ENCODE measurements around the gene NPR1. TPM values are rescaled to one million over a fixed set of nuclear protein-coding genes. Genes with fewer than 3 reads are reported as not detected.

The NPR1 gene
- polyA plus RNA-seq, 2 of the 4 experiments (the other 2 are of a cell fraction), result 0.39 to 1.9 TPM

DNA sequence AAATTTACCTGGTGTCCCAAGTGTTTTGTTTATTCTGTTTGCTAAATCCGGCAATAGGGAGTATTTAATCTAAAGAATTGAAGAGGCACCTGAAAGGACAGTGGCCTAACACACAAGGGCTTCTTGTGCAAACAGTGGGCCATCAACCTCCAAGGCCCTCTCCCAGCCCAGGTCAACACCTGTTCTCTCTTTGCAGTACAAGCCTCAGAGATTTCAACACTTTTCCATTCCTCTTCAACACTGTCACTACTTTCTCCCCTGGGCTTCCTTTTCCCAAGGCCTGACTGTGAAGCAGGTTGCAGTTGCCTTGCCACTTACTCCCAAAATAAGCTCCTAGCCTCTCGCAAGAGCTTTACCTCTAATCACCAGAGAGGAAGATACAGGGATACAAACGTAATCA, 23.2 kb upstream of the NPR1 start:
- WGBS (ENCODE audit: missing lambda C conversion rate), result 86% methylated on average over 3 of the region's 3 CpGs
- H3K4me3 ChIP-seq, result no peak overlapping the region
- POLR2A ChIA-PET, result no interaction called here
- H3K9me3 ChIP-seq, result no peaks in the 10 kb centered on the region
- TF ChIP-seq RNF2 (IDR thresholded peaks at IDR 0.05; ENCODE audit: borderline replicate concordance, low read depth) (no peak), HOXB13 (CRISPR knock-in tag; IDR thresholded peaks at IDR 0.05; ENCODE audit: low read depth) (no peak), KDM1A (IDR thresholded peaks at IDR 0.05; ENCODE audit: low read depth) (no peak), PHF8 (IDR thresholded peaks at IDR 0.05; ENCODE audit: borderline replicate concordance, low read depth) (no peak), CHD4 (IDR thresholded peaks at IDR 0.05; ENCODE audit: borderline replicate concordance) (no peak), ESRRA (IDR thresholded peaks at IDR 0.05; ENCODE audit: borderline replicate concordance, low read length) (no peak)
- TF ChIP-seq, protein P1, sequence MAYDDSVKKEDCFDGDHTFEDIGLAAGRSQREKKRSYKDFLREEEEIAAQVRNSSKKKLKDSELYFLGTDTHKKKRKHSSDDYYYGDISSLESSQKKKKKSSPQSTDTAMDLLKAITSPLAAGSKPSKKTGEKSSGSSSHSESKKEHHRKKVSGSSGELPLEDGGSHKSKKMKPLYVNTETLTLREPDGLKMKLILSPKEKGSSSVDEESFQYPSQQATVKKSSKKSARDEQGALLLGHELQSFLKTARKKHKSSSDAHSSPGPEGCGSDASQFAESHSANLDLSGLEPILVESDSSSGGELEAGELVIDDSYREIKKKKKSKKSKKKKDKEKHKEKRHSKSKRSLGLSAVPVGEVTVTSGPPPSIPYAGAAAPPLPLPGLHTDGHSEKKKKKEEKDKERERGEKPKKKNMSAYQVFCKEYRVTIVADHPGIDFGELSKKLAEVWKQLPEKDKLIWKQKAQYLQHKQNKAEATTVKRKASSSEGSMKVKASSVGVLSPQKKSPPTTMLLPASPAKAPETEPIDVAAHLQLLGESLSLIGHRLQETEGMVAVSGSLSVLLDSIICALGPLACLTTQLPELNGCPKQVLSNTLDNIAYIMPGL (CRISPR knock-in tag; IDR thresholded peaks at IDR 0.05; ENCODE audit: borderline replicate concordance), result no peak
- H3K4me1 ChIP-seq, result peaks cover 18% of the 10 kb centered on the region; the same call in 2 of the 3 replicates
- no peak for DNase-seq (ENCODE audit: low read depth in 1 of 2, low spot score in 1 of 2)
- FAIRE-seq, result no peak
- no peak overlapping the region for H3K4me2 ChIP-seq
- no peak overlapping the region for H3K27ac ChIP-seq
- ATAC-seq, result no peak
- CTCF ChIA-PET, result interaction anchor here (1.5 to 1.6 kb wide), 2 partner anchors 83 to 144 kb away, joined by 5 to 9 read pairs; no protein-coding TSS in a partner anchor

DNA sequence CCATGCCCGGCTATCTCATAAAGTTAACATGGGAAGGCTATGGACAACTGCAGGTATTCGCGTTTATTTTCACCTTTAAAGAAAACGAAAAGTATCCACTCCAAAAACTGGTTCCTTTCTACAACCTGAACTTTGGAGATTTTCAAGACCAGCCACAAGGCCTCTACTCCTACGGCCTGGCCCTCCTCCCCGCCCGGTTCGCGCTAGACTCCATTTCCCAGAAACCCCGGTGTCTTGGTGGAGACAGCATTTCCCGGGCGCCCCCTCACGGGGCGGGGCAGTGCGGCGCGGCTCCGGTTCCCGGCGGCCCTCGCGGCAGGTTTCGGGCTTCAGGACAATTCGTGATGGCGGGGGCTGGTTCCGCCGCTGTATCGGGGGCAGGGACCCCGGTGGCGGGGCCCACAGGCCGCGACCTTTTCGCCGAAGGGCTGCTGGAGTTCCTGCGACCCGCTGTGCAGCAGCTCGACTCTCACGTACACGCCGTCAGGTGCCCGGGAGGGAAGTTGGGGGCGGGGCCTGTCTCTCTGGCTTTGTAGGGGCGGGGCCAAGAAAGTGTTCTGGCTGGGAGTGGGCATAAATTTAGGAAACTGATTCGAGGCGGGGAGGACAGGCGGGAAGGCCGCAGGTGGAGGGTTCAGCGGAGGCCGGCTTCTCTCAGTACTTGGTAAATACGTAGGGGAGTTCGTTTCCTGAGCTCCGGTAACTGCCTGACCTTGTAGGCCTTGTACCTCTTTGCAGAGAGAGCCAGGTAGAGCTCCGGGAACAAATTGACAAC, 19.9 kb upstream of the NPR1 start, which contains the start of gene SNAPIN:
SNAPIN (plus strand) TSS at position 304 of the 775 bp plus-strand sequence; CDS start at position 345, 41 bp downstream.
- peak within 1 kb of the TSS; percentile 89 for H3K4me2 ChIP-seq
- WGBS (ENCODE audit: missing lambda C conversion rate), result 3% methylated on average over 42 of the region's 53 CpGs
- H3K9me3 ChIP-seq, result no peaks in the 10 kb centered on the region
- FAIRE-seq (no peak), ATAC-seq (peak; percentile 96 to 99), DNase-seq (ENCODE audit: low read depth in 1 of 2, low spot score in 1 of 2) (peak; percentile 88 to 91)
- H3K4me3 ChIP-seq, result peak within 1 kb of the TSS; percentile 69
- ChIA-PET POLR2A (interaction anchor here (0.6 to 1.6 kb wide), 7 partner anchors 11 to 332 kb away, joined by 3 to 6 read pairs (median 4); partner anchors contain the start of genes CHTOP, CREB3L4, INTS3 and S100A6), CTCF (interaction anchor here (0.6 to 2.1 kb wide), 12 partner anchors 9 to 1549 kb away, joined by 3 to 14 read pairs (median 4); partner anchors contain the start of genes S100A13 and THBS3)
- H3K4me1 ChIP-seq, result peaks cover 12% of the 10 kb centered on the region; the same call in 2 of the 3 replicates
- TF ChIP-seq POLR2A (IDR thresholded peaks at IDR 0.05; ENCODE audit: low read length) (peak; percentile 49), PHF8 (IDR thresholded peaks at IDR 0.05; ENCODE audit: borderline replicate concordance, low read depth) (peak; percentile 89), HOXB13 (CRISPR knock-in tag; IDR thresholded peaks at IDR 0.05; ENCODE audit: low read depth) (peak; percentile 8; the same call in 1 of the 2 replicates), ESRRA (IDR thresholded peaks at IDR 0.05; ENCODE audit: borderline replicate concordance, low read length) (no peak), RAD21 (conservative IDR thresholded peaks at IDR 0.05 in 1 of 2, IDR thresholded peaks at IDR 0.05 in 1 of 2) (no peak), ZFP36 (IDR thresholded peaks at IDR 0.05; ENCODE audit: borderline replicate concordance, partially characterized antibody) (no peak), MYC (IDR thresholded peaks at IDR 0.05; ENCODE audit: borderline replicate concordance, low read length) (0 out of 2 replicates have a peak, but pooled peaks have one; percentile 30), CHD4 (IDR thresholded peaks at IDR 0.05; ENCODE audit: borderline replicate concordance) (no peak), TP53 (CRISPR knock-in tag; IDR thresholded peaks at IDR 0.05) (no peak), JUN (IDR thresholded peaks at IDR 0.05) (peak; percentile 59 to 88; a peak in 4 of 5 replicates)
- TF ChIP-seq, protein P2, sequence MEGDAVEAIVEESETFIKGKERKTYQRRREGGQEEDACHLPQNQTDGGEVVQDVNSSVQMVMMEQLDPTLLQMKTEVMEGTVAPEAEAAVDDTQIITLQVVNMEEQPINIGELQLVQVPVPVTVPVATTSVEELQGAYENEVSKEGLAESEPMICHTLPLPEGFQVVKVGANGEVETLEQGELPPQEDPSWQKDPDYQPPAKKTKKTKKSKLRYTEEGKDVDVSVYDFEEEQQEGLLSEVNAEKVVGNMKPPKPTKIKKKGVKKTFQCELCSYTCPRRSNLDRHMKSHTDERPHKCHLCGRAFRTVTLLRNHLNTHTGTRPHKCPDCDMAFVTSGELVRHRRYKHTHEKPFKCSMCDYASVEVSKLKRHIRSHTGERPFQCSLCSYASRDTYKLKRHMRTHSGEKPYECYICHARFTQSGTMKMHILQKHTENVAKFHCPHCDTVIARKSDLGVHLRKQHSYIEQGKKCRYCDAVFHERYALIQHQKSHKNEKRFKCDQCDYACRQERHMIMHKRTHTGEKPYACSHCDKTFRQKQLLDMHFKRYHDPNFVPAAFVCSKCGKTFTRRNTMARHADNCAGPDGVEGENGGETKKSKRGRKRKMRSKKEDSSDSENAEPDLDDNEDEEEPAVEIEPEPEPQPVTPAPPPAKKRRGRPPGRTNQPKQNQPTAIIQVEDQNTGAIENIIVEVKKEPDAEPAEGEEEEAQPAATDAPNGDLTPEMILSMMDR (IDR thresholded peaks at IDR 0.05), result no peak
- TF ChIP-seq, protein P3, sequence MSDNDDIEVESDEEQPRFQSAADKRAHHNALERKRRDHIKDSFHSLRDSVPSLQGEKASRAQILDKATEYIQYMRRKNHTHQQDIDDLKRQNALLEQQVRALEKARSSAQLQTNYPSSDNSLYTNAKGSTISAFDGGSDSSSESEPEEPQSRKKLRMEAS (IDR thresholded peaks at IDR 0.05), result peak; percentile 28; the same call in 1 of the 2 replicates
- TF ChIP-seq, protein P4, sequence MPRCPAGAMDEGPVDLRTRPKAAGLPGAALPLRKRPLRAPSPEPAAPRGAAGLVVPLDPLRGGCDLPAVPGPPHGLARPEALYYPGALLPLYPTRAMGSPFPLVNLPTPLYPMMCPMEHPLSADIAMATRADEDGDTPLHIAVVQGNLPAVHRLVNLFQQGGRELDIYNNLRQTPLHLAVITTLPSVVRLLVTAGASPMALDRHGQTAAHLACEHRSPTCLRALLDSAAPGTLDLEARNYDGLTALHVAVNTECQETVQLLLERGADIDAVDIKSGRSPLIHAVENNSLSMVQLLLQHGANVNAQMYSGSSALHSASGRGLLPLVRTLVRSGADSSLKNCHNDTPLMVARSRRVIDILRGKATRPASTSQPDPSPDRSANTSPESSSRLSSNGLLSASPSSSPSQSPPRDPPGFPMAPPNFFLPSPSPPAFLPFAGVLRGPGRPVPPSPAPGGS (IDR thresholded peaks at IDR 0.05), result peak; percentile 75; the same call in 1 of the 3 replicates
- TF ChIP-seq, protein P5, sequence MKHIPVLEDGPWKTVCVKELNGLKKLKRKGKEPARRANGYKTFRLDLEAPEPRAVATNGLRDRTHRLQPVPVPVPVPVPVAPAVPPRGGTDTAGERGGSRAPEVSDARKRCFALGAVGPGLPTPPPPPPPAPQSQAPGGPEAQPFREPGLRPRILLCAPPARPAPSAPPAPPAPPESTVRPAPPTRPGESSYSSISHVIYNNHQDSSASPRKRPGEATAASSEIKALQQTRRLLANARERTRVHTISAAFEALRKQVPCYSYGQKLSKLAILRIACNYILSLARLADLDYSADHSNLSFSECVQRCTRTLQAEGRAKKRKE (CRISPR knock-in tag; IDR thresholded peaks at IDR 0.05; ENCODE audit: low read depth), result 0 out of 2 replicates have a peak, but pooled peaks have one; percentile 26
- TF ChIP-seq, protein P6, sequence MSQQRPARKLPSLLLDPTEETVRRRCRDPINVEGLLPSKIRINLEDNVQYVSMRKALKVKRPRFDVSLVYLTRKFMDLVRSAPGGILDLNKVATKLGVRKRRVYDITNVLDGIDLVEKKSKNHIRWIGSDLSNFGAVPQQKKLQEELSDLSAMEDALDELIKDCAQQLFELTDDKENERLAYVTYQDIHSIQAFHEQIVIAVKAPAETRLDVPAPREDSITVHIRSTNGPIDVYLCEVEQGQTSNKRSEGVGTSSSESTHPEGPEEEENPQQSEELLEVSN (IDR thresholded peaks at IDR 0.05; ENCODE audit: borderline replicate concordance, low read depth), result peak; percentile 27; the same call in 1 of the 2 replicates
- peak within 1 kb of the TSS; percentile 86 to 94 for H3K27ac ChIP-seq
